K562 (cell line): ENCODE results near the gene RASSF1. TPM values are rescaled to one million over a fixed set of nuclear protein-coding genes. Genes with fewer than 3 reads are reported as not detected.

Experiments used
- ATAC-seq: fragments of 200-7000 bp; cut with Tn5 transposase; 3 replicates; pipeline ENCODE4 v1.9.1; 2020; ENCODE audit warnings: moderate library complexity
- BruUV-seq: library from RNA; stranded (reverse); fragments of 400-500 nt; replicated peaks from 2 replicates; lab custom pipeline; 2021; lab: Mats Ljungman, UMichigan
- CTCF ChIA-PET: fragments of 300-600 bp; formaldehyde crosslinking; extraction: SDS; loops from one replicate; lab custom pipeline; 2021; ENCODE audit warnings: low intra/inter-chr PET ratio; lab: Yijun Ruan, JAX
- POLR2A ChIA-PET: fragments of 300-600, 350-650 bp; sonication (Branson Sonifier 250); formaldehyde crosslinking; extraction: SDS; loops from one replicate; lab custom pipeline; 2021; ENCODE audit warnings: antibody characterized with exemption, inconsistent platforms; lab: Yijun Ruan, JAX
- DNase-seq, 4 experiments: peaks; one replicate each; pipeline versions ENCODE4 v3.0.0 to v3.0.0-alpha.2; 2011 to 2018; ENCODE audit warnings: low spot score in 3 of 4, mixed read lengths in 3 of 4; ENCODE audit errors: extremely low read depth in 1 of 4
- FAIRE-seq: peaks from 2 replicates; lab custom pipeline; 2011; peaks lifted over from hg19 to GRCh38; lab: Jason Lieb, UNC
- H2AFZ ChIP-seq: 2 replicates; pipeline ENCODE4 v1.6.0; 2011; ENCODE audit warnings: low read depth, low read length, control low read depth, inconsistent platforms
- H3K27ac ChIP-seq: fragments of 200-600 bp; 3 replicates; pipeline ENCODE4 v1.8.0; 2011; ENCODE audit warnings: low read depth, mild to moderate bottlenecking, control low read depth, inconsistent platforms, low read length, moderate library complexity, mixed read lengths; ENCODE audit errors: extremely low read depth
- H3K27me3 ChIP-seq, 2 experiments: fragments of 300-600 bp in 1 of 2; 2 replicates in 1 of 2; 3 replicates in 1 of 2; pipeline versions ENCODE4 v1.6.0 to v1.8.0; 2011; ENCODE audit warnings: inconsistent platforms in 2 of 2, low read length in 2 of 2, mild to moderate bottlenecking in 1 of 2, mixed read lengths in 1 of 2, moderate library complexity in 1 of 2; ENCODE audit not compliant: control insufficient read depth in 2 of 2, insufficient read depth in 2 of 2
- H3K36me3 ChIP-seq: fragments of 300-600 bp; 3 replicates; pipeline ENCODE4 v1.8.0; 2011; ENCODE audit warnings: mild to moderate bottlenecking, low read length, inconsistent platforms; ENCODE audit not compliant: control insufficient read depth, insufficient read depth
- H3K4me1 ChIP-seq, 2 experiments: fragments of 200-600 bp in 1 of 2; replicated peaks in 1 of 2; 2 replicates in 1 of 2; 3 replicates in 1 of 2; pipeline versions ENCODE4 v1.5.1 to v1.8.0; 2011; ENCODE audit warnings: inconsistent platforms in 2 of 2, low read length in 2 of 2, mild to moderate bottlenecking in 1 of 2, mixed read lengths in 1 of 2, moderate library complexity in 1 of 2; ENCODE audit not compliant: control insufficient read depth in 2 of 2, insufficient read depth in 2 of 2
- H3K4me2 ChIP-seq: 2 replicates; pipeline ENCODE4 v1.6.1; 2011; ENCODE audit warnings: low read length, control low read depth, inconsistent platforms, mixed read lengths; ENCODE audit not compliant: insufficient read depth
- H3K4me3 ChIP-seq: fragments of 200-600 bp; sonication (generic), shearing (Covaris generic); 2 replicates; pipeline ENCODE4 v1.5.1; 2016; ENCODE audit warnings: control low read depth, inconsistent platforms
- H3K79me2 ChIP-seq: fragments of 200-600 bp; 3 replicates; pipeline ENCODE4 v1.8.0; 2011; ENCODE audit warnings: low read length, inconsistent platforms; ENCODE audit not compliant: control insufficient read depth, insufficient read depth
- H3K9ac ChIP-seq, 2 experiments: 2 replicates each; pipeline versions ENCODE4 v1.6.0 to v1.6.1; 2011; ENCODE audit warnings: low read depth in 2 of 2, low read length in 2 of 2, control low read depth in 1 of 2, inconsistent platforms in 1 of 2, mild to moderate bottlenecking in 1 of 2, mixed read lengths in 1 of 2; ENCODE audit not compliant: insufficient read depth in 1 of 2
- H3K9me1 ChIP-seq: one replicate; pipeline ENCODE4 v1.6.0; 2011; ENCODE audit warnings: inconsistent platforms, mild to moderate bottlenecking, low read length, moderate library complexity; ENCODE audit not compliant: control insufficient read depth, insufficient read depth
- H3K9me3 ChIP-seq: replicated peaks from 2 replicates; pipeline ENCODE4 v1.5.1; 2011; ENCODE audit warnings: low read depth, low read length, inconsistent platforms; ENCODE audit not compliant: control insufficient read depth, insufficient read depth
- H4K20me1 ChIP-seq: replicated peaks from 2 replicates; pipeline ENCODE4 v1.6.1; 2011; ENCODE audit warnings: low read length, inconsistent platforms, mixed read lengths; ENCODE audit not compliant: control insufficient read depth, insufficient read depth
- CREM ChIP-seq: IDR thresholded peaks from 2 replicates; pipeline ENCODE4 v1.6.1; 2014; ENCODE audit warnings: antibody characterized with exemption, low read depth
- CTBP1 ChIP-seq: fragments of 450-650 bp; IDR thresholded peaks from 2 replicates; pipeline ENCODE4 v1.6.1; 2016; ENCODE audit warnings: borderline replicate concordance
- ESRRA ChIP-seq: fragments of 450-650 bp; IDR thresholded peaks from 2 replicates; pipeline ENCODE4 v1.6.1; 2014; ENCODE audit warnings: low read depth, mild to moderate bottlenecking, moderate library complexity, borderline replicate concordance
- FOSL1 ChIP-seq: fragments of 200-800 bp; sonication (Bioruptor generic); conservative IDR thresholded peaks from 2 replicates; pipeline ENCODE4 v1.6.1; 2016; ENCODE audit warnings: missing genetic modification characterization, missing compliant biosample characterization
- JUND ChIP-seq, 2 experiments: IDR thresholded peaks; 2 replicates in 1 of 2; 3 replicates in 1 of 2; pipeline ENCODE4 v1.6.1; 2011; ENCODE audit warnings: borderline replicate concordance in 2 of 2, low read depth in 2 of 2, low read length in 2 of 2, improper control_type of control experiment in 1 of 2, missing biosample characterization in 1 of 2, missing genetic modification characterization in 1 of 2, missing genetic modification reagents in 1 of 2
- NFIC ChIP-seq: fragments of 450-650 bp; IDR thresholded peaks from 2 replicates; pipeline ENCODE4 v1.6.1; 2017; ENCODE audit warnings: mild to moderate bottlenecking, inconsistent platforms
- PURB ChIP-seq: sonication (generic); formaldehyde crosslinking; IDR thresholded peaks from 2 replicates; pipeline ENCODE4 v1.9.0; 2021; ENCODE audit warnings: low read depth, mild to moderate bottlenecking, missing genetic modification reagents
- SRSF7 ChIP-seq: fragments of 200-400 bp; formaldehyde crosslinking; optimal IDR thresholded peaks from 2 replicates; pipeline ENCODE3; 2017; ENCODE audit warnings: mild to moderate bottlenecking, low read depth, low read length
- TBP ChIP-seq: optimal IDR thresholded peaks from 2 replicates; pipeline ENCODE3; 2011; ENCODE audit warnings: low read depth, low read length, improper control_type of control experiment
- ZBTB1 ChIP-seq: sonication (generic); formaldehyde crosslinking; IDR thresholded peaks from 2 replicates; pipeline ENCODE4 v1.8.1; 2023; ENCODE audit warnings: missing genetic modification reagents, low read depth, mild to moderate bottlenecking, borderline replicate concordance
- ZBTB7A ChIP-seq: IDR thresholded peaks from 2 replicates; pipeline ENCODE4 v1.6.1; 2011; ENCODE audit warnings: low read depth, mild to moderate bottlenecking, low read length, moderate library complexity, borderline replicate concordance; ENCODE audit not compliant: control insufficient read depth
- ZKSCAN1 ChIP-seq: fragments of 150-350 bp; IDR thresholded peaks from 2 replicates; pipeline ENCODE4 v1.6.1; 2016; ENCODE audit warnings: low read depth, low read length
- WGBS: fragments of 100-300 bp; shearing (Covaris generic); methylation state at CpG from one replicate; pipeline ENCODE4 v1.1.6; 2016; ENCODE audit warnings: low coverage, mixed read lengths; ENCODE audit not compliant: insufficient coverage; ENCODE audit errors: missing lambda C conversion rate; 5-methylcytosine and 5-hydroxymethylcytosine counted together
- in situ Hi-C: fragments of 300-500 bp; cut with MboI; formaldehyde crosslinking; loops from 4 replicates; pipeline ENCODE4 v1.15.0; 2018; ENCODE audit warnings: inconsistent platforms, mixed read lengths
- intact Hi-C: fragments of 100-400 bp; cut with micrococcal nuclease; formaldehyde crosslinking; loops from 2 replicates; pipeline ENCODE4 v1.14.2; 2022
- polyA plus RNA-seq, 8 experiments: library from polyadenylated mRNA; depleted of rRNA in 4 of 8; stranded (reverse) in 5 of 8; unstranded in 3 of 8; fragments of >200 nt; fragmentation: Nextera tagmentation in 2 of 8; fragmentation: Illumina TruSeq in 1 of 8; extraction: Ambion mirVana in 2 of 8; extraction: Trizol in 1 of 8; gene quantifications; 2 replicates each; pipeline versions ENCODE4 v1.2.1 to v1.2.3, GENCODE V29; 2011 to 2014; ENCODE audit warnings: inconsistent platforms in 1 of 8, missing spikeins in 1 of 8
- total RNA-seq, 7 experiments: library from RNA; depleted of rRNA in 6 of 7; stranded (reverse); fragments of >200 nt in 6 of 7; fragmentation: Illumina TruSeq in 2 of 7; extraction: Trizol in 2 of 7; gene quantifications; 2 replicates each; pipeline versions ENCODE4 v1.2.1 to v1.2.3, GENCODE V29; 2011 to 2021; ENCODE audit warnings: low replicate concordance in 1 of 7
- TF ChIP-seq, protein P1 (sequence below): fragments of 200-800 bp; sonication (Bioruptor generic); IDR thresholded peaks from 2 replicates; pipeline ENCODE4 v1.6.1; 2017; ENCODE audit warnings: missing genetic modification characterization, missing compliant biosample characterization

RASSF1 gene
- total and polyA plus RNA-seq, 9 of the 15 experiments (the other 6 are each of a cell fraction or from before 2014, with no cell fraction given): 3.6 to 57.1 (median 24.6) TPM

GRCh38 chr3:50317300-50317699 lies 23.3 kb downstream of the RASSF1 start:
- WGBS: 30% methylated on average over 4 of the region's 6 CpGs
- Histone ChIP-seq H3K4me3 (no peak overlapping the region), H4K20me1 (no peaks in the 10 kb centered on the region), H2AFZ (no peak overlapping the region), H3K4me1 (peaks cover 27 to 59% of the 10 kb centered on the region in 2 experiments), H3K27me3 (no peaks in the 10 kb centered on the region), H3K27ac (peak overlapping the region; percentile 47; the same call in 2 of the 3 replicates), H3K9me1 (no peaks in the 10 kb centered on the region), H3K4me2 (peak overlapping the region; percentile 65), H3K79me2 (peaks cover 22% of the 10 kb centered on the region), H3K9me3 (no peaks in the 10 kb centered on the region), H3K9ac (peak overlapping the region in 1 of 2 experiments; percentile 86; a peak in 2 of 4 replicates), H3K36me3 (peaks cover 20% of the 10 kb centered on the region; the same call in 2 of the 3 replicates)
- POLR2A ChIA-PET: interaction anchor here (0.7 to 1.1 kb wide), 5 partner anchors 11 to 543 kb away, joined by 3 to 5 read pairs (median 3); partner anchors contain the start of genes HYAL3, NAA80 and TUSC2
- ATAC-seq (no peak), FAIRE-seq (no peak), DNase-seq (no peak)
- no TSS peak for BruUV-seq
- CTCF ChIA-PET: no interaction called here
- TF ChIP-seq TBP (peak; percentile 5), NFIC (peak; percentile 62), ZBTB1 (no peak)
- intact Hi-C loops (no loop called here), in situ Hi-C loops (no loop called here)

- H4K20me1 ChIP-seq: no peaks in the 10 kb centered on the region
- no peak overlapping the region for H3K4me3 ChIP-seq
- POLR2A ChIA-PET: interaction anchor here (0.7 to 1.1 kb wide), 4 partner anchors 11 to 543 kb away, joined by 3 to 5 read pairs (median 4); partner anchors contain the start of gene TUSC2
- no TSS peak for BruUV-seq
- peaks cover 22% of the 10 kb centered on the region for H3K79me2 ChIP-seq
- in situ Hi-C loops: no loop called here
- H2AFZ ChIP-seq: no peak overlapping the region
- no peaks in the 10 kb centered on the region for H3K27me3 ChIP-seq
- intact Hi-C loops: no loop called here
- H3K9me1 ChIP-seq: no peaks in the 10 kb centered on the region
- H3K4me1 ChIP-seq: peaks cover 23 to 53% of the 10 kb centered on the region in 2 experiments
- peak overlapping the region; percentile 47; the same call in 2 of the 3 replicates for H3K27ac ChIP-seq
- DNase-seq: peak; percentile 62 to 85 (median 66)
- H3K9ac ChIP-seq: peak overlapping the region in 1 of 2 experiments; percentile 86; a peak in 2 of 4 replicates
- H3K4me2 ChIP-seq: peak overlapping the region; percentile 65
- 4% methylated on average over 4 of the region's 9 CpGs for WGBS
- H3K36me3 ChIP-seq: peaks cover 20% of the 10 kb centered on the region; the same call in 2 of the 3 replicates
- ATAC-seq: peak; percentile 75
- no peaks in the 10 kb centered on the region for H3K9me3 ChIP-seq
- peak; percentile 89 for FAIRE-seq
- CTCF ChIA-PET: no interaction called here
- peak; percentile 38; the same call in 1 of the 2 replicates for TF ChIP-seq CTBP1
- peak; percentile 50; the same call in 1 of the 2 replicates for TF ChIP-seq ZBTB7A
- no peak for TF ChIP-seq PURB (CRISPR knock-in tag)
- TF ChIP-seq, protein P1, sequence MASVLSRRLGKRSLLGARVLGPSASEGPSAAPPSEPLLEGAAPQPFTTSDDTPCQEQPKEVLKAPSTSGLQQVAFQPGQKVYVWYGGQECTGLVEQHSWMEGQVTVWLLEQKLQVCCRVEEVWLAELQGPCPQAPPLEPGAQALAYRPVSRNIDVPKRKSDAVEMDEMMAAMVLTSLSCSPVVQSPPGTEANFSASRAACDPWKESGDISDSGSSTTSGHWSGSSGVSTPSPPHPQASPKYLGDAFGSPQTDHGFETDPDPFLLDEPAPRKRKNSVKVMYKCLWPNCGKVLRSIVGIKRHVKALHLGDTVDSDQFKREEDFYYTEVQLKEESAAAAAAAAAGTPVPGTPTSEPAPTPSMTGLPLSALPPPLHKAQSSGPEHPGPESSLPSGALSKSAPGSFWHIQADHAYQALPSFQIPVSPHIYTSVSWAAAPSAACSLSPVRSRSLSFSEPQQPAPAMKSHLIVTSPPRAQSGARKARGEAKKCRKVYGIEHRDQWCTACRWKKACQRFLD: no peak
- peak; percentile 95 for TF ChIP-seq JUND (IDR thresholded peaks at IDR 0.05; ENCODE audit: borderline replicate concordance, low read depth, low read length)
- TF ChIP-seq JUND (tag; IDR thresholded peaks at IDR 0.05; ENCODE audit: borderline replicate concordance, low read depth, low read length): peak; percentile 92; the same call in 2 of the 3 replicates
- TF ChIP-seq CREM: peak; percentile 44; the same call in 1 of the 2 replicates
- TF ChIP-seq ZKSCAN1: no peak
- TF ChIP-seq ESRRA: no peak
- TF ChIP-seq SRSF7: no peak
- TF ChIP-seq FOSL1 (tag): peak; percentile 79
Observed at GRCh38 chr3:50316657-50317242, 23.9 kb downstream of the RASSF1 start.
